Activated T-cell treated with anti-CD3 and anti-CD28 coated beads for 24 hours (primary cell): ENCODE results near the gene PTGDR.

Experiments
- DNase-seq: peaks from one replicate; pipeline ENCODE4 v3.0.0-alpha.2; 2020; ENCODE audit warnings: low read depth

PTGDR gene

DNA sequence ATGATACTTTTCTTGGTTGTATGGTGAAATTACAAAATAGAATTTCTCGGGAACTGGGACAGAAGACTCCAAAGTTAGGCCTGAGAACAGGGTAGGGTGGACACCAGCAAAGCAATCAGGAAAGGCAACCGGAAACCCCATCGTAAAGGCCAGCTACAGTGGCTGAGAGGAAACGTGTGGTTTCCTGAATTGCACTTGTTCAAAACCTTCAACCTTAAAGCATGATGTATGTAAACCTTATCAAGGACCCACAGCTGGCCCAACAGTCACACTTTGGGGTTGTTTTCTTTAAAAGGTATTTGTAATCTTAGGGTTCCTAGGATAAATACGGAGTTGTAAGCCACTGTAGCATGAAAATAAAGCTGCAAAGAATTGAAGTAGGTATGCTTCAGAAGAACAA lies 2.2 kb upstream of the PTGDR start:
- DNase-seq, result no peak

DNA sequence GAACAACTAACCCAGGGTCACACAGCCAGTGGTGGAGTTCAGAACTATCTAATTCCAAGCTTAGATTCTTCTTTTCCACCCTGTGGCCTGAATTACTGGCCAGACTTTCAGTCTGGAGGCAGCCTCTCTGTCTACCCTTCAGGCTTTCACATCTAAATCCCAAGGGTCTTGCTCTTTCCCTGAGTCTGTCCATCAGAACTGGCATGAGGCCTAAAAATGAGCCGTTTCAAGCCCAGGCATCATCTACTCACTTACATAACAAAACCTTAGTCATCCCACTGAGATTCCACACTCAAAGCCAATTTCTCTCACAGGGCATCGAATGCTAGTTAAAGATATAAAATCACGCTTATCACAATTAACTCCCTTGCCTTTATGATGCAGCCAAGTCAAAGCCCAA lies 1.3 kb upstream of the PTGDR start:
- no peak for DNase-seq

DNA sequence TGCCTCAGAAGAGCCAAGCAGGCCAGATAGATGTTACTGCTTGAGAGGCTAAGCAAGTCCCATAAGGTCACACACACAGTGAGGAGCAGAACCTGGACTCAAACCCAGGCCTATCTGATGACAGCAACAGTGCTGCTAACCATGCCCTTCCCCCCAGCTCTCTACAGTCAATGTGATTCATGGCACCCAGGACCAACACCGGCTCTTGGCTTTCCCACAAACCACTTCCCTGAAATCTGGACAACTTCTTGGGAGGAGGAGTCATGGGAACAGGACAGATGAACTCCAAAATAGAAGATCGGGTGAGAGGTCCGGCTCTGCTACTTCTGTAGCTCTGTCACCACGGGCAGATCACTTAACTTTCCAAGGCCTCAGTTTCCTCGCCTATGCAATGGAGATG lies 716 bp upstream of the PTGDR start:
- no peak for DNase-seq

DNA sequence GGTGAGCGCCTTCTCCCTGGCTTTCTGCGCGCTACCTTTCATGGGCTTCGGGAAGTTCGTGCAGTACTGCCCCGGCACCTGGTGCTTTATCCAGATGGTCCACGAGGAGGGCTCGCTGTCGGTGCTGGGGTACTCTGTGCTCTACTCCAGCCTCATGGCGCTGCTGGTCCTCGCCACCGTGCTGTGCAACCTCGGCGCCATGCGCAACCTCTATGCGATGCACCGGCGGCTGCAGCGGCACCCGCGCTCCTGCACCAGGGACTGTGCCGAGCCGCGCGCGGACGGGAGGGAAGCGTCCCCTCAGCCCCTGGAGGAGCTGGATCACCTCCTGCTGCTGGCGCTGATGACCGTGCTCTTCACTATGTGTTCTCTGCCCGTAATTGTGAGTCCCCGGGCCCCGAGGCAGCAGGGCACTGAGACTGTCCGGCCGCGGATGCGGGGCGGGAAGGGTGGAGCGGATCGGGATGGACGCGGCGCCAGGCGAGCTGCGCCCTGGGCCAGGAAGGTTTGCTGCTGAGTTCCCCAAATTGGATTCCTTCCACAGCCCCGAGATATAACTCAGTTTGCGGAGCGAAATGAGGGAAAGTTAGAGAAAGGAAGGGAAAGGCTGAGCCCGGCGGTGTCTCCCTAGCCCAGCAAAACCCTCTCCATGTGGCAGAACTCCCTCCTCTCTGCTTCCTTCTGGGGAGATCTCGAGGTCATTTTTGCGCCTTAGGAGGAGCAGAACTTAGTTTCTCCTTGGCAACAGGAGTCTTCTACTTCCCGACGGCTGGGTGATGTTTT lies 972 bp downstream of the PTGDR start:
- no peak for DNase-seq

GRCh38 chr14:52269100-52269499 lies 1.6 kb downstream of the PTGDR start:
- DNase-seq, result no peak

DNA sequence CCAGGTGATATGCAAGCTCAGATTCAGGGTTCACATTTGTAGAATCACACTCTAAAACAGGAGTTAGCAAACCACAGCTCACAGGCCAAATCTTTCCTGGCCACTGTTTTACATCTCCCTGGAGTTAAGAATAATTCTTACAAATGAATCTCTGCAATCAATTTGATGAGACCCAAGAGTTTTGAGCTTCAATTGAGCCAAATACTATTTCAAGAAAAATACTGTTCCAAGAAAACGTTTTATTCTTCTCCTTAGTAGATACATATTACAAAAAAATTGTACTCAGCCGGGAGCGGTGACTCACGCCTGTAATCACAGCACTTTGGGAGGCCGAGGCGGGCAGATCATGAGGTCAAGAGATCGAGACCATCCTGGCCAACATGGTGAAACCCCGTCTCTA lies 2.5 kb downstream of the PTGDR start:
- DNase-seq, result no peak

DNA sequence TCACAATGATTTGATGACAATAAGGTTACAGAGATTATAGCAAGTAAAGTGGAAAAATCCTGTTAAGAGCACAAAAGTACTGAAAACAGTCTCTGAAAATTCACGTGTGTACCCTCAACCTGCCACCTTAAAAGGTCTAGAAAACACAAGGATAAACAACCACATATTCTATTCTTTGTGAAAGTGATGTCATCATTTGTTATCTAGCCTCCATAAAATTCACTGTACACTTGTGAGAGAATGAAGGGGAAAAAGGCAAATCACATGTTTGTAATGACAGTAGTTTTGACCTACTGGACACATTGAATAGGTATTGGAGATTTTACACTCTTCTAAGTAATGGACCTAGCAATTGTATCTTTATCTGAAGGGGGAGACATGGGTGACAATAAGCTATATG lies 4.0 kb downstream of the PTGDR start:
- no peak for DNase-seq

DNA sequence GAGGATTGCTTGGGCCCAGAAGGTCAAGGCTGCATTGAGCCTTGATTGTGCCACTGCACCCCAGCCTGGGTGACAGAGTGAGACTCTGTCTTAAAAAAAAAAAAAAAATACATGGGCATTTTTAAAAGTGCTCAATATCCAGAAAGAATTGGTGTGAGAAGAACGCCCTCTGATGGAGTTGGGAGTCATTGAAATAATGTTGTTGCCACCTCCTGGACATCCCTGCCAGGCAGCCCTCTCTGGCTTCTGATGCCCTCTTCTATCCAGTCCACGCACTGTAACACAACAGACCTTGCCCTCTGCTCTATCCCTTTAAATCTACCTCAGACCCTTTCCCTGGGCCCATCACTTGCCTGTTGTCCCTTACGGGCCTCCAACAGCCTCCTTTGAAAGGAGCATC lies 4.9 kb downstream of the PTGDR start:
- no peak for DNase-seq

- DNase-seq, result no peak
These were observed 7.9 kb downstream of the PTGDR start for GRCh38 chr14:52275372-52275771.

DNA sequence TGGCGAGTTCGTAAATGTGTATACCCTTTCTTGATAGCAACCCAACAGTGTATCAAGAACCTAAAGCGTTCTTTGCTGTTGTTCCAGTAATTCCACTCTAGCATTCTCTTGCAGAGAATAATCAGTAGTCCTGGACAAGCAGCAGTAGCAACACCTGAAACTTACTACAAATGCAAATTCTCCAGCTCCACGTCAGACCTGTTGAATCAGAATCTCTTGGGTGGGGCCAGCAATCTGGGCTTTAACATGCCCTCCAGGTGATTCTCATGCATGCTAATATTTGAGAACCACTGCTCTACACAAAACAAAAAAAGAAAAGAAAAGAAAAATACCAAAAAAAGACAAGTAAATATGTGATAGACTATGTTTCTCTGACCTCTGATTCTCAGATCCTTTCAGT lies 10.1 kb downstream of the PTGDR start:
- no peak for DNase-seq

DNA sequence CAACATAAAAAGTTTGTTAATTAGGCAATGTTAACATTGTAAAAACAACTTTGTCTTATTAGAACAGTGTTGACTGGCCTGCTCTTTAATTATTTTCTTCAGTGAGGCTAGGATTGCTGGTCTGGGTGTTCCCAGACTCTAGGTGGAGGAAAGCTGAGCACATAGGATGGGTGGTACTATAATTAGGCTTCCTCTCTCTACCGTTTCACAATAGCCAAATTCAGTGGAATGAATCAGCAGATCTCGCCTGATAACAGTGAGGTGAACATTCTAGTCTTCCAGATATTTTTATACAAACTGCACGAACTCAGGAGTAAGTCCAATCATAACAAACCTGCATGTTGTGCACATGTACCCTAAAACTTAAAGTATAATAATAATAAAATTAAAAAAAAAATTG lies 11.9 kb downstream of the PTGDR start:
- no peak for DNase-seq

GRCh38 chr14:52283099-52283498 lies 15.6 kb downstream of the PTGDR start:
- DNase-seq, result no peak

DNA sequence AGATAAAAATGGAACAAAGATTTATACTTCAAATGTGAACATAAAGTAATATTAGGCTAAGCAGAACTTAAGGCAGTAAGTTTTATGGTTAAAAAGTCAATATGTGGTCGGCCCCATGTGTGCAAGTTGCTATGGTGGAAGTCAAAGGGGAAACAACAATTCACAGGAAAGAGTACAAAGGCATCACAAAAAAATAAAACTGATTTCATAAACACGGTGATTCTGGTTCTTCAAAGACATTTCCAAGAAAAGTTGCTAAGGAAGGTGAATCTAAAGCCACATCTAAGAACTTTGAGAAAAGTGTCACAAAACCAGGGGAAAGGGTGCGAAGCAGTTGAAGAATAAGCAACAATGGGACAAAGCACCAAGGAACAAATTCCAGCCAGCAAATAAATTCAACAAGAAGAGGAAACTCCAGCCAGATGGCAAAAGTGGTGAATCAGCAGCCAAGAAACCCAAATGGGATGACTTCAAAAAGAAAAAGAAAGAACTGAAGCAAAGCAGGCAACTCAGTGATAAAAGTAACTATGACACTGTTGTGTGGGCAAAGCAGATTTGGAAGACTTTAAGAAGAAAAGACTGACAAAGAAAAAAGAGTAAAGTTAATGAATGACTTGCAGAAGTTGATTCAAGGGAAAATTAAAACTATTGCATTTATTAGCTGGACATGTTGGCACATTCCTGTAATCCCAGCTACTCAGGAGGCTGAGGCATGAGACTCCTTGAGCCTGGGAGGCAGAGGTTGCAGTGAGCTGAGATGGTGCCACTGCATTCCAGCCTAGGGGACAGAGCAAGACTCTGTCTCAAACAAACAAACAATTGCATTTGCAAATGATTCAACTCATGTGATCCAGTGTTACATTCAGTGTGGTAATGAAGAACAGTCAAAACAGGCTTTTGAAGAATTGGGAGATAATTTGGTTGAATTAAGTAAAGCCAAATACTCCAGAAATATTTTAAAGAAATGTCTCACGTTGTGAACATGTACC lies 19.5 kb downstream of the PTGDR start:
- DNase-seq, result no peak

DNA sequence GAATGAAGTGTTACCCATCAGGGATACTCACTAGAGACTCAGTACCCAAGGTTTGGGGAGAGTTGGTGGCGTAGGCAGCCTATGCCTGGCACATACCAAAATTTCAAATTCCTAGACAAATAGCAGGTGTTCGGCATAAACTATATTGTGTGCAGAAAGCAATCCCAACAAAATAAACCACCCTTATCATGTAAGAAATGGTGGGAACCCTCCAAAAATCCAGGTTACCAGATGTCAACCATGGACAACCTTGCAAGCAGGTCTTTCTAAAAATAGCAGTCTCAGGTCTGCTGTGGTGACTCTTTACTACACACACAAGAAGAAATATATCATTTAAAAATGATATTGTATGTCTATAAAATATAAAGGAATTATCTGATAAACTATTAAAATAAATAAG lies 28.9 kb downstream of the PTGDR start:
- DNase-seq, result no peak

DNA sequence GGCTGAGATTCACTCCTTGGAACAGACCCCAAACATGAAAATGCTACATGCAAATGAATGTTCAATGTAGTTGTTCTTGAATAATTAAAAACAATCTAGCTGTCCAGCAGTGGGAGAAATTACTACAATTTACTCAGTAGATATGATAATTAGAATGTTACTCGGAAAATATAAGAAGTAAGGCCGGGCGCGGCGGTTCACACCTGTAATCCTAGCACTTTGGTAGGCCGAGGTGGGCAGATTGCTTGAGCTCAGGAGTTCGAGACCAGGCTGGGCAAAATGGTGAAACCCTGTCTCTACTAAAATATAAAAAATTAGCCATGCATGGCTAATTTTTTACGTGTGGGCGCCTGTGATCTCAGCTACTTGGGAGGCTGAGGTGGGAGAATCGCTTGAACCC lies 31.3 kb downstream of the PTGDR start:
- no peak for DNase-seq

DNA sequence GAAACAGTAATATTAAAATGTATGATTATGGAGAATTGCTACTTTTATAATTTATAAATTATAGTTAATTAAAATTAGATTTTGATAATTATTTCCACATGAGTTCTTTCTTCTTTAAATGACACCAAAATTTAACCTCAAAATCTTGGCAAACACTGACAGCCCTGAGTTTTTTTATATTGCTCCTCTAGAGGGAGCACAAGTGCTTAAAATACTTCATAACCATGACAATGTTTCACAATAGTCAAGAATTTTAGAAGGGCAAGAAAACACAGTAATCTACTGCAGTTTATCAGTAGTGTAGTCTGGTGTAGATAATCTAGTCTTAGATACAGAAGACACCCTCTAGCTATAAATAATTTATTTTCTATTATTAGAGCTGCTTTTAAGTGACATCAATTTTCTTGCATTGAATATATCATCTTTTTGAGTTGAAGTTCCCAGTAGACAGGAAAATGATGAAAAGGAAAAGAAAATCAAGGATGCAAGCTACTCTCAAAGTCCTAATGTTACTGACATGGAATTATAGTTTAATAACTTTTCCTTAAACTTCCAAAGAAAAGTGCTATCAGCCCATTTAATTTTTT lies 32.3 kb downstream of the PTGDR start:
- DNase-seq, result no peak

DNA sequence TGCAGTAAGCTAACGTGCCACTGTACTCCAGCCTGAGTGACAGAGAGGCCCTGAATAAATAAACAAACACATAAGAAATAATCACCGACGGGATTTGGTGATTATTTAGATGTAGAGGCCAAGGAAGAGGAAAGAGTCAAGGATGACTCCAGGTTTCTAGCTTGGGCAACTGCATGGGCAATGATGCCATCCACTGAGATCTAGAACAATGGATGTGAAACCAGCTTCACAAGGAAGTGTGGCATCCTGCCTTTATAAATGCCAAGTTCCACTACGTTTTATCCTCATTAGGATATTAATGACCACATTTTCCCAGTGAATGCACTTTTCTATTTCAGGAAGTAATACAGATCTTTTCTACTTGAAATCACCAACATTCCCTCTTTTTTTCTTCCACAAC lies 35.7 kb downstream of the PTGDR start:
- no peak for DNase-seq

DNA sequence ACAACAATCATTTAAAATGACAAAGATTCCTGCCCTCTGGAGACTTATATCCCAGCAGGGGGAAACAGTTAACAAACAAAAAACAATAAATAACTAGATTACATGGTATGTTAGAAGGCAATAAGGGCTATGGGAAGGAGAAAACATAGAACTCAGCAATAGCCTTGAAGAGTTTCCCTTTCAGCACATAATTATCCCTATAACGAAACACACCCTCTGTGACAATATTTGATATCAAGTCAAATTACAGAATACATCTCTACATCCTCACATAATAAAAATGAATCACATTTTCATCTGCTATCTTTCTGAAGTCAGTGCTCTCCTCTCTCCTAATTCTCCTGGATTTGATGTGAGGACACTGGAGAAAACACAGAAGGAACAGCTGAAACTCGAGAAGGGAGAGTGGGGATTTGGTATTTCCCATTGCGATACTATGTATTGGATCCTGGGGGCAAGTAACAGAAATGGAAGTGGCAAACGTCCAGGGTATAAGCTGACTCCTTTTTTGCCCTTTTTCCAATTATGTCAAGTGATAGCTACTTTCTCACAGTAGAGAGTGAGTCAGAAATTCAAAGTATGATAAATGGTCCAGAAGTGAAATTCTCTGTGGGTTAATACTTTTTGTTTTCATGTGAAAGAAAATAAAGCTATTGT lies 36.9 kb downstream of the PTGDR start:
- no peak for DNase-seq

DNA sequence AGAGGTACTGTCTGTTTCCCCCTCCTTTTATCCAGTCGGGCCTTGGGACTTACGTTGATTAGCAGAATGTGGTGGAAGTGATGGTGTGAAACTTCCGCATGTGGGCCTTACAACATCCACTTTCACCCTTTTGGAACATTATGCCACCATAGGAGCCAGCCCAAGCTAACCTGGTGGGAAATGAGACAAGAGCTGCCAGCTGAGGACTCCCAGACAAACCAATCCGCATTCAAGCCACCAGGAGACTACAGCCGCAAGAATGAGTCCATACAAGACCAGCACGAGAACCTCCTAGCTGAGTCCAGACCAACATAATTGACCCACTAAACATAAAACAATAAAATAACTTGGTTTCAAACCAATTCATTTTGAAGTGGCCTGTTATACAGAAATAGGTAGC lies 37.5 kb downstream of the PTGDR start:
- no peak for DNase-seq

GRCh38 chr14:52307376-52307775 lies 39.9 kb downstream of the PTGDR start:
- DNase-seq, result no peak

DNA sequence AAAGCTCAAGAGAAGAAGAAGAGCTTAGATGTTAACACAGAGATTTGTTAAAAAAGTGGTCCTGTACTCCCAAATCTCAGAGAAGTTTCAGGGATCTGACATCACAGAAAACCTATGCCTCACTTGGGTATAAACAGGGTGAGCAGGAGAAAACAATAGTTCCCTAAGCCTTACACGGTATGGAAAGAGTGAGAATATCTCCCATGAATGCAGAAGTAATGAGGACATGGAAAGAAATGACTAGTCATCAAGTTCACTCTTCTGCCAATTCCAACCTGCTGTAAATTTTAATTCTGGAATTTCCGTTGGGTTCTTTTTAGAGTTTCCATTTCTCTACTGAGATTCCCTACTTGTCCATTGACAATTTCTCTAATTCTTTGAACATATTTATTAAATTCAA lies 40.4 kb downstream of the PTGDR start:
- no peak for DNase-seq

GRCh38 chr14:52310541-52310940 lies 43.0 kb downstream of the PTGDR start:
- no peak for DNase-seq
